ENCODE results near the gene ALOX12B. TPM values are rescaled to one million over a fixed set of nuclear protein-coding genes. Genes with fewer than 3 reads are reported as not detected.

Gene ALOX12B
- total RNA-seq, 4 donors from 2014 or later = not detected

- WGBS, 2 donors = 7 to 11% methylated on average over 23 to 30 of the region's 37 CpGs
- DNase-seq (ENCODE audit: low spot score in 2 of 2) = no peak
- TF ChIP-seq POLR2A (IDR thresholded peaks at IDR 0.05) = no peak
- TF ChIP-seq CTCF (IDR thresholded peaks at IDR 0.05) = no peak
- TF ChIP-seq EP300 (IDR thresholded peaks at IDR 0.05) = no peak
- Histone ChIP-seq H3K27me3 (peaks cover 0 to 45% of the 10 kb centered on the region in 2 donors), H3K9me3 (no peaks in the 10 kb centered on the region), H3K36me3 (no peaks in the 10 kb centered on the region), H3K27ac (no peak within 1 kb of the TSS), H3K4me3 (peak within 1 kb of the TSS; percentile 11 to 47 (median 20)), H3K4me1 (peaks cover 0 to 17% (median 4%) of the 10 kb centered on the region in 4 donors)
These were observed 48.4 kb downstream of the ALOX12B start, which contains the start of gene ALOX15B for GRCh38 chr17:8038954-8039610. Gene ALOX15B (plus strand): TSS chr17:8039059. CDS start chr17:8039156, 97 bp downstream.

GRCh38 chr17:8032442-8032841, 55.1 kb downstream of the ALOX12B start:
- Histone ChIP-seq H3K36me3 (no peaks in the 10 kb centered on the region), H3K9me3 (peaks cover 0 to 4% (median 0%) of the 10 kb centered on the region in 4 donors), H3K27me3 (peaks cover 0 to 58% of the 10 kb centered on the region in 2 donors), H3K4me1 (no peaks in the 10 kb centered on the region), H3K27ac (no peak overlapping the region), H3K4me3 (no peak overlapping the region)
- DNase-seq (ENCODE audit: low spot score in 2 of 2) = no peak
- TF ChIP-seq POLR2A (IDR thresholded peaks at IDR 0.05) (no peak), CTCF (IDR thresholded peaks at IDR 0.05) (no peak), EP300 (IDR thresholded peaks at IDR 0.05) (no peak)
- whole genome bisulfite sequencing, 2 donors = 55 to 75% methylated on average over 2 of the region's 2 CpGs

- WGBS, 2 donors = 91% methylated on average over 1 of the region's 1 CpG
- Histone ChIP-seq H3K27ac (no peak overlapping the region), H3K4me1 (no peaks in the 10 kb centered on the region), H3K9me3 (peaks cover 0 to 4% (median 0%) of the 10 kb centered on the region in 4 donors), H3K36me3 (no peaks in the 10 kb centered on the region), H3K4me3 (no peak overlapping the region), H3K27me3 (peaks cover 0 to 54% of the 10 kb centered on the region in 2 donors)
- DNase-seq (ENCODE audit: low spot score in 2 of 2) = no peak
- TF ChIP-seq EP300 (IDR thresholded peaks at IDR 0.05) = no peak
These were observed 55.6 kb downstream of the ALOX12B start for GRCh38 chr17:8031950-8032349.

- H3K4me1 ChIP-seq = no peaks in the 10 kb centered on the region
- 75 to 78% methylated on average over 6 of the region's 6 CpGs for WGBS, 2 donors
- no peak overlapping the region for H3K4me3 ChIP-seq
- TF ChIP-seq CTCF (IDR thresholded peaks at IDR 0.05) (no peak), POLR2A (IDR thresholded peaks at IDR 0.05) (no peak), EP300 (IDR thresholded peaks at IDR 0.05) (no peak)
- DNase-seq (ENCODE audit: low spot score in 2 of 2) = no peak
- peaks cover 0 to 53% of the 10 kb centered on the region in 2 donors for H3K27me3 ChIP-seq
- H3K27ac ChIP-seq = no peak overlapping the region
- H3K9me3 ChIP-seq = peaks cover 0 to 4% (median 0%) of the 10 kb centered on the region in 4 donors
- no peaks in the 10 kb centered on the region for H3K36me3 ChIP-seq
These were observed 56.3 kb downstream of the ALOX12B start for GRCh38 chr17:8031261-8031661.

- no peaks in the 10 kb centered on the region for H3K36me3 ChIP-seq
- no peaks in the 10 kb centered on the region for H3K4me1 ChIP-seq
- TF ChIP-seq CTCF (IDR thresholded peaks at IDR 0.05) = no peak
- no peak for TF ChIP-seq EP300 (IDR thresholded peaks at IDR 0.05)
- TF ChIP-seq POLR2A (IDR thresholded peaks at IDR 0.05) = no peak
- WGBS, 2 donors = 71 to 79% methylated on average over 5 of the region's 5 CpGs
- H3K4me3 ChIP-seq = no peak overlapping the region
- no peak for DNase-seq (ENCODE audit: low spot score in 2 of 2)
- peaks cover 0 to 4% (median 0%) of the 10 kb centered on the region in 4 donors for H3K9me3 ChIP-seq
- no peak overlapping the region for H3K27ac ChIP-seq
- H3K27me3 ChIP-seq = peaks cover 0 to 43% of the 10 kb centered on the region in 2 donors
These were observed 58.4 kb downstream of the ALOX12B start for GRCh38 chr17:8029121-8029520.

All from tibial nerve (tissue), 4 donors.